GM18868 (cell line): ENCODE measurements around the gene GNG7.
"Not testable (repeated sequence)": the region's sequence is repeated elsewhere in the genome, so short reads cannot be mapped to it uniquely, and the experiment has no call there.

ENCODE experiments used
- ATAC-seq: cut with Tn5 transposase; IDR thresholded peaks from one replicate; pipeline ENCODE4 v1.9.1; 2021; ENCODE audit warnings: mild to moderate bottlenecking, moderate library complexity; ENCODE audit not compliant: unreplicated experiment

Gene GNG7

DNA sequence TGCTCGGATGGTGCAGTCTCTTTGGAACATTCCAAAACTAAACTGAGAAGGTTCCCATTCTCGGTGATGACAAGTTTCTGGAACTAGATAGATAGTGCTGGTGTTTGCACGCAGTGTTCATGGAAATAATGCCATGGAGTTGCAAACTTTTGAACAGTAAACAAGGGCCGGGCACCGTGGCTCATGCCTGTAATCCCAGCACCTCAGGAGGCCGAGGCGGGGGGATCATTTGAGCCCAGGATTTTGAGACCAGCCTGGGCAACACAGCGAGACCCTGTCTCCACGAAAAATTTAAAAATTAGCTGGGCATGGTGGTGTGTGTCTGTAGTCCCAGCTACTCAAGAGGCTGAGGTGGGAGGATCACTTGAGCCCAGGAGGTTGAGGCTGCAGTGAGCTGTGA lies 95.7 kb downstream of the GNG7 start:
- not testable (repeated sequence) for ATAC-seq

DNA sequence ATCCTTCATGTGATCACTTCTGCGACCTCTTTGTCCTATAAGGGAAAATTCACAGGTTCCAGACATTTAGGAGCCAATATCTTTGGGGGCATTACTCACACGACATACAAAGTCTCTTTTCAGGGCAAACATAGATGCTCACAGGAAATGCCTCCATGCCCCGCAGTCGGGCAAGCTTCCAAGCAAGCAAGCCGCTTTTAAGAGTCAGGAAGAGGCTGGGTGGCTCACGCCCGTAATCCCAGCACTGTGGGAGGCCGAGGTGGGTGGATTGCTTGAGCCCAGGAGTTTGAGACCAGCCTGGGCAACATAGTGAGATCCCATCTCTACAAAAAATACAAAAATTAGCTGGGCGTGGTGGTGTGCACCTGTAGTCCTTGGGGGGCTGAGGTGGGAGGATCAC lies 96.6 kb downstream of the GNG7 start:
- ATAC-seq = not testable (repeated sequence)

DNA sequence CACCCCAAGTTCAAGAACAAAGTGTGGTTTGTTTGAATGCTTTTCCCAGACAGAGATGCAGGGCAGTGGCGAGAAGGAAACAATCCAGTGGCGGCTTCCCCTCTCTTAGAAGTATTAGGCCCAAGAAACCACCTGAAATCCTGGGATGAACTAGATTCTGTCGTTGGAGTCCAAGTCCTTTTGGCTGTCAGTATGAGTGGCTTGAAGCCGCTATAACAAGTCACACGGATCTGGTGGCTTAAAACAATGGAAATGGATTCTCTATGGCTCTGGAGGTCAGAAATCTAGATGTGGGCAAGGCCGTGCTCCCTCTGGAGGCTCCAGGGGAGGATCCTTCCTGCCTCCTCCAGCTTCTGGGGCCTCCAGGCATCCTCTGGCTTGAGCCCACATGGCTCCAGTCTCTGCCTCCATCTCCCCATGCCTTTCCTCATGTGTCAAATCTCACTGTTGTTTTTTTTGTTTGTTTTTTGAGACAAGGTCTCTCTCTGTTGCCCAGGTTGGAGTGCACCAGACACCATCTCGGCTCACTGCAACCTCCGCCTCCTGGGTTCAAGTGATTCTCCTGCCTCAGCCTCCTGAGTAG lies 97.7 kb downstream of the GNG7 start:
- ATAC-seq = no peak

DNA sequence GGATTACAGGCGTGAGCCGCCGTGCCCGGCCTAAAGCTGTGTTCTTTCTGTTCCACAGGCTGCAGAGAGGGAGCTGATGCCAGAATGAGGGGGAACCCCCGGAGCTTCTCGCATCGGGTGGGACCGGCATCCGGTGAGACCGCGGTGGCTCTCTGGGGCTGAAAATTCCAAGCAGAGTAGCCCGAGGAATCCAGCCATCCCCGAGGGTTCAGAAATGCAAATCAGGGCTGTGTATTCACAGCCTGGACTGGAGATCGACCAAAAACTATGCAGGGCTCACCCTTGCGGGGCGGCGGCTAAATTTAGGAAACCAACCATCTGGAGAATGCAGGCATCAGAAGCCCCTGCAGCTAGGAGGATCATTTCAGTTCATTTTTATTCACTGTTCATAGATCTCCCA lies 99.2 kb downstream of the GNG7 start:
- ATAC-seq = no peak

DNA sequence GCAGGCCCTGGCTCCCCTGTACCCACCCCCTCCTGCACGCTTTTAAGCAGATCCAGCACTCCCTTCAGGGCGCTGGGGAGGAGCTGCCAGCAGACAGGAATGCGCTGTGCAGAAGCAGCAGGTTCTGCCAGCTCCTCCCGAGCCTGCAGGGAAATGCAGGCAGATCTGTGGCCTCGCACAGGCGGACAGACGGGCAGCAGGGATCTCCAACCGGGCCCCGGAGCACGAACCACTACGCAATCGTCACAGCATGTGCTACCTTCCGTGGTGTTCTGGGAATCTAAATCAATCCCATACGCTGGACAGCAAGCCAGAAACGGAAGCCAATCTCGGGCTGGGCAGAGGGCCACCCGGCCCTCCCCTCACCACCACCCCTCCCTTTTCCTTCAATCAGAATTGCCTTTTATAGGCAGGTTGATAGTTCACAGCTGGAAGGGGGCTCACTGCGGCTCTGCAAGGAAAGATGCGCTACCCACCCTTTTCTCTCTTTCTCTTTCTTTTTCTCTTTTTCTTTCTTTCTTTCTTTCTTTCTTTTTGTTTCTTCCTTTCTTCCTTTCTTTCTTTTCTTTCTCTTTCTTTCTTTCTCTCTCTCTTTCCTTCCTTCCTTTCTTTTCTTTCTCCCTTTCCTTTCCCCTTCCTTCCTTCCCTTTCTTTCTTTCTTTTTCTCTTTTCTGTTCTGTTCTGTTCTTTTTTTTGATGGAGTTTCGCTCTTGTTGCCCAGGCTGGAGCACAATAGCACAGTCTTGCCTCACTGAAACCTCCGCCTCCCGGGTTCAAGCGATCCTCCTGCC lies 99.9 kb downstream of the GNG7 start:
- ATAC-seq = no peak

DNA sequence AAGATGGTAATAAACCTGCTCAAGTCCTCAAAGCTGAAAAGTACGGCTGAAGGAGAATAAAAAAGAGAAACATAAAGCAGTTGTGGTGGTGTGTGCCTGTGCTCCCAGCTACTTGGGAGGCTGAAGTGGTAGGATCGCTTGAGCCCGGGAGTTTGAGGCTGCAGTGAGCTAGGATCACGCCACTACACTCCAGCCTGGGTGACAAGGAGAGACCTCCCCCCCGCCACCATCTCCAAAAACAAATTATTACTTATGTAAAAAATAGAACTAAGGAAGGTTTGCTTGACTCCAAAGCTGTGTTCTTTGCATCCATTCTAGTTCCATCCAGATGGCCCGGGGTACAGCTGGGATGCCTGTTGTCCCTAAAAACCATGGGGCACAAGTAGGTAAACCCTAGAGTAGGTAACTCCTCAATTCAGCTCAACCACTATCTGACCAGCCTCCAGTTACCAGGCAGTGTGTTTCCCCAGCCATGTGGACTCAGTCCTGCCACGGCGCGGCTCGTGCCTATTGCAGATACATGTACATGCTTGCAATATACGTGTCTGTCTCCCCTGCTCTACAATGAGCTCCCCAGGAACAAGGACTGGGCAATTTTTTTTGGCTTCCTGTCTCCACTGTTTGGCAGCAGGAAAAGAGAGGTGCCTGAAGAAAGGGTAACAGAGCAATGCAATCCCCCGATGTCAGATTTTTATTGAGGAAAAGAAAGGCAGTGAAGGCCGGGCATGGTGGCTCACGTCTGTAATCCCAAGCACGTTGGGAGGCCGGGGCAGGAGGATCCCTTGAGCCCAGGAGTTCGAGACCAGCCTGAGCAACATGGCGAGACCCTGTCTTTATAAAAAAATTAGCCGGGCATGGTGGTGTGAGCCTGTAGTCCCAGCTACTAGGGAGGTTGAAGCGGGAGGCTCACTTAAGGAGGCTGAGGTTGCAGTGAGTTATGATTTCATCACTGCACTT lies 101.3 kb downstream of the GNG7 start:
- no peak for ATAC-seq

DNA sequence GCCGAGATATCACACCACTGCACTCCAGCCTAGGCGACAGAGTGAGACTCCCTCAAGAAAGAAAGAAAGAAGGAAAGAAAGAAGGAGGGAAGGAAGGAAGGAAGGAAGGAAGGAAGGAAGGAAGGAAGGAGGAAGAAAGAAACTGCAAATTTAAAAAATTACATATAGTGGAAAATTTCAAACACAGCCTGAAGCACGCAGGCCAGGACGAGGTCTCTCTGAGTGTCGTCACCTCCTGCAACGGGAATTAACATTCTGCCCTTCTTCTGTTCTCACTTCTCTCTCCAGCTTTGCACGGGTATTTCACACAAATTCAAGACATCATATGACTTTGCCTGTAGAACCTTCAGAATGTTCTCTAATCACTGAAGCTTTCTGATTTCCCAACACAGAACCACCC lies 108.2 kb downstream of the GNG7 start:
- no peak for ATAC-seq

DNA sequence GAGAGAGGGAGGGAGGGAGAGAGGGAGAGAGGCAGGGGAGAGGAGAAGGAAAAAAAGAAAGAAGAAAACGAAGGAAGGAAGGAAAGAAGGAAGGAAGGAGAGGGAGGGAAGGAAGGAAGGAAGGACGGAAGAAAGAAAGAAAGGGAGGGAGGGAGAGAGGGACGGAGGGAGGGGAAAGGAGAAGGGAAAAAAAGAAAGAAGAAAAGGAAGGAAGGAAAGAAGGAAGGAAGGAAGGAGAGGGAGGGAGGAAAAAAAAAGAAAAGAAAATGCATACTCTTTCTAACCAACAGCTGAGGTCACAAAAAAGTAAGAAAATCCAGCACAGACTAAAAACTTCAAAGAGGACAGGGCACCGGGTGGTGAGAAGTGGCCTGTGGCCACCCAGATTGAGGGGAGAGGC lies 109.7 kb downstream of the GNG7 start:
- ATAC-seq = no peak

DNA sequence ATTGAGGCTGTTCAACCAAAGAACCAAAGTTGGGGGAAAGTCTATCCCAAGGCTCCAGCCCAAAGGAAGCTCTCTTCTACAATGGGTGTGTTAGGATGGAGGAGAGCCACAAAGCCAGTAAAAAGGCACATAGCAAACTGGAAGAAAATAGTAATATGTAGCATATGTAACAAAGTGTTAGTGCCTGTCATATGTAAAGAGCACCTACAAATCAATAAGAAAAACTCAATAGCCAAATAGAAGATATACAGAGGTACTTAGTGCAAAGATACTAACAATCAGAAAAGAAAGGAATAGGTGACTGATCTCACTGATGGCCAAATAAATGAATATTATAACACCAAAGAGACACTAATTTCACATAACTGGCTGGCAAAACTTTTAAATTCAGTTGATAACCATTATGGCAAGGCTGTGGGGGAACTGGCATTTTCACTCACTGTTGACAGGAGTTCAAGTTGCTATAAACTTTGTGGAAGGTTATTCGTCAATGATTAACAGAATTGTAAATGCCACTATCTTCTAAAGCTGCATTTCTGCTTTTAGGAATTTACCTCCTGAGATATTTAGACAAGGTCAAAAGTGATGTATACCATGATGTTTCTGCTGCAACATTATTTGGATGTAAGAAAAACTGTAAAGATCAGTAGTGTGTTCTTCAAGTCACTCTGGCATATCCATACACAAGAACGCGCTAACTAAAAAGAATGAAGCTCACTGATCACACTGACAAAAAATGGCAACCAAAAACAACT lies 110.8 kb downstream of the GNG7 start:
- ATAC-seq = no peak

DNA sequence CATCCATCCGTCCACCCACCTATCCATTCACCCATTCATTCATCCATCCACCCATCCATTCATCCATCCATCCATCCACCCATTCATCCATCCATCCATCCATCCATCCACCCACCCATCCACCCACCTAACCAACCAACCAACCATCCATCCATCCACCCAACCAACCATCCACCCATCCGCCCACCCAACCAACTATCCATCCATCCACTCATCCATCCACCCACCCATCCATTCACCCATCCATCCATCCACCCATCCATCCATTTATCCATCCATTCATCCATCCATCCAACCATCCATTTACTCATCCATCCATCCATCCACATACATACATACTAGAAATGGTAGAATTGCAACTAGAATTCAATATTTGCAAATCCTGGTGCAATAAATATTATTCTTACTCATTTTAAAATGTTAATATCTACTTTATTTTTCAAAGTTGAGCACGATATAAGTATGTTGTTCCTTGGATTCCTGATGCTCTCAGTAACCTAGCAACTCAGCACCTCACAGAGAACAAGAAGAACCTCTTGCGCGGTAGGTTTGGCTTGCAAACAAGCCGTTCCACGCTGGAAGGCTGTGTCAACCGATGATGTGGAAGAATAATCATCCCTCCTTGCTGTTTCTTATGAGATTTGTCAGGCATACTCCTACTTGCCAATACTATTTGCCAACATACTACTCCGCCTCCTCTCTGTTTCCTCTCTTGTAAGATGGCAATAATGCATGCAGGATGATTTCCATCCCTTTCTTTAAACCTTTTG lies 111.7 kb downstream of the GNG7 start:
- ATAC-seq = no peak

DNA sequence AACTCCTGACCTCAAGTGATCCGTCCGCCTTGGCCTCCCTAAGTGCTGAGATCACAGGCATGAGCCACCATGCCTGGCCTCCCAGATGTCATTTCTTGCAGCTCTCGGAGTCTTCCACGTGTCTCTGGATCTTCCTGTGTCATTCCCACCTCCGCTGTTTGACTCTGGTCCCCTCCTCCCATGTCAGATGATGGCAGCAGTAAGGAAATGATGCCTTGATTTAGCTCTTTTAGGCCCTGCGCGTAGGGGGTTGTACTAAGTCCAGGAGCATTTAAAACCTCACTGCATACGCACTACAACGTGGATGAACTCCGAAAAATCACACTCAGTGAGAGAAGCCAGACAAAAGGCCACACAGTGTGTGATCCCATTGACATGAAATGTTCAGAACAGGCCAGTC lies 113.1 kb downstream of the GNG7 start:
- no peak for ATAC-seq

DNA sequence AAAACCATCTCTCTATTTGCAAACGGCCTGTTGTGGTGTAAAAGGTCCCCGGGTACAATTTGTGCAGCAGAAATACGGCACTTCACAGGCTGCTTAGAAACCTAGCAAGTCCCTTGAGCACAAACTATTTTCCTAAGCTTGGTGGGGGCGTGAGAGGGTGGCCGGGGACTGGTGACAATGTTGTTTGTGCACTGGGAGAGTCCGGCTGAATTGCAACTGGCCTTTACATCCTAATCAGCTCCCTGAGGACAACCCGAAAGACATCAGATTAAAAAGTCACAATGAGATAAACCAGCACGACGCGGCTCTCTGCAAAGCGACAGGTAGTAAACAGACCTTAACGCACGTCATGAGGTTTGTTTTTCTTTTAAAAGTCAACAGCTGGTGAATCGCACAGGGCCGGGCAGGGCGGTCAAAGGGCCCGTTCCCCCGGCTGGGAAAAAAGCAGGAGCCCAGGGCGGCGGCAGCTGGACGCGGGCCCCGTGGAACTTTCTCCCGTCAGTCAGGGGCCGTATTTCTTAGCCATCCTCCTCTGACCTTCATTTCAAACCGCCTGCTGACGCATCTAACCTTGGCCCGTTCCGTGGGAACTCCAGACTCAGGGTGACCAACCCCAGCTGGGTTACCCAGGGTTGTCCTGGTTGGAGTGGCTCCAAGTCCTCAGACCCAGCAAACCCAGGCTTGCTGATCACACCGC lies 114.3 kb downstream of the GNG7 start:
- ATAC-seq = no peak

DNA sequence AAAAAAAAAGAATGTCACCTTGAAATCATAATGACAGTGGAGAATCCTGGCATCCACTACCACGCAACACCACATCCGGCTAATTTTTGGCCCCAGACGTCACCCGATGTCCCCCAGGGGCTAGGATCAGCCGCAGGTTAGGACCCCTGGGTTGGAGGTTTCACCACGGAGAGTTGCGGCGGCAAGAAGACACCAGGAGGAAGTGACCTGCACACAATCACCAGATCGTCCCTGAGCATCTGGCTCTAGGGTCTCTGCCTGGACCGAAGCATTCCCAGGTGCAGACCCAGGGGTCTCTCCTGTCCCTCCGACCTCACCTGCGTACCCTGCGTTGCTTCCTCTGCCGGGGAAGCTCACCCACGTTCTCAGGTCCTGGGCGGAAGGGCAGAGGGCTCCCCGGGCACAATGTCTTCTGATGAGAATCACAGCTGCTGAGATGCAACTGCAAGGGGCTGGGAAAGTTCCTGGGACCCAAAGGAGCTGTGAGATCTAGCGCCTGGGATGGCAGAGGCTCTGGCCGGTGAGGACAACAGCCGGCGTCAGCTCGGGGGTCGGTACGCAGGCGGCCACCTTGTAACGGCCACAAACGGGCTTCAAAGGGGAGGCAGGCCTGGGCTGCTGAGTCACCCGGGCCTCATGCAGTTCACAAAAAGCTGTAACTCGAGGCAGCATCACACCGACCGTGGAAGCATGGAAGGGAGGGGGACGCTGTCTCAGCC lies 115.3 kb downstream of the GNG7 start:
- ATAC-seq = no peak

DNA sequence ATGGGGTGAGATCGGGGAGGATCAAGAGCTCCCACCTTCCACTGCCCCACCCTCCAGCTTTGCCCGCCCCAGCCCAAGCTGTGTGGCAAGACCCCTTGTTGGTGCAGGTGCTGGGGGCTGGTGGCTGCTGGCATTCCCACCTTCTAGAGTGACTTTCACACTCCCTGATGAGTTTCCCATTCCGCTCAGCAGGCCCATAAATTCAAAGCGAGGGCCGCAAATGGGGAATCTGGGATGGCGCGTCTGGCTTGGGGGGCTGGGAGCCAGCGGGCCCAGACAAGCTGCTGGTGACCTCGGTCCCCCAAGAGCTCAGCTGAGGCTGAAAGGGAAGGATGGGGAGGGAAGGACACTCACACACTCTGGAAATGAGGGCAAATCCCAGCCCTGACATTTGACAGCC lies 116.3 kb downstream of the GNG7 start:
- ATAC-seq = no peak

DNA sequence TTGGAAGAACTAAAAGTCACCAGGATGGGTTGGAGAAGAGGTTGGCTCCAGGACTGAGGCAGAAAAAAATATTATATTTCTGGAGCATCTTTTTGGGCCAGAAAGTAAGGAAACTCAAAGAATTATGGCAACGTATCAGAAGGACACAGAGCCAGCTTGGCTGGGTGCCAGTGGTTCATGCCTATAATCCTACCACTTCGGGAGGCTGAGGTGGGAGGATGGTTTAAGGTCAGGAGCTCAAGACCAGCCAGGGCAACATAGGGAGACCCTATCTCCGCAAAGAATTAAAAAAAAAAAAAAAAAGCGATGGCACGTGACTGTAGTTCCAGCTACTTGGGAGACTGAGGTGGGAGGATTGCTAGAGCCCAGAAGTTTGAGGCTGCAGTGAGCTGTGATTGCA lies 118.5 kb downstream of the GNG7 start:
- no peak for ATAC-seq

DNA sequence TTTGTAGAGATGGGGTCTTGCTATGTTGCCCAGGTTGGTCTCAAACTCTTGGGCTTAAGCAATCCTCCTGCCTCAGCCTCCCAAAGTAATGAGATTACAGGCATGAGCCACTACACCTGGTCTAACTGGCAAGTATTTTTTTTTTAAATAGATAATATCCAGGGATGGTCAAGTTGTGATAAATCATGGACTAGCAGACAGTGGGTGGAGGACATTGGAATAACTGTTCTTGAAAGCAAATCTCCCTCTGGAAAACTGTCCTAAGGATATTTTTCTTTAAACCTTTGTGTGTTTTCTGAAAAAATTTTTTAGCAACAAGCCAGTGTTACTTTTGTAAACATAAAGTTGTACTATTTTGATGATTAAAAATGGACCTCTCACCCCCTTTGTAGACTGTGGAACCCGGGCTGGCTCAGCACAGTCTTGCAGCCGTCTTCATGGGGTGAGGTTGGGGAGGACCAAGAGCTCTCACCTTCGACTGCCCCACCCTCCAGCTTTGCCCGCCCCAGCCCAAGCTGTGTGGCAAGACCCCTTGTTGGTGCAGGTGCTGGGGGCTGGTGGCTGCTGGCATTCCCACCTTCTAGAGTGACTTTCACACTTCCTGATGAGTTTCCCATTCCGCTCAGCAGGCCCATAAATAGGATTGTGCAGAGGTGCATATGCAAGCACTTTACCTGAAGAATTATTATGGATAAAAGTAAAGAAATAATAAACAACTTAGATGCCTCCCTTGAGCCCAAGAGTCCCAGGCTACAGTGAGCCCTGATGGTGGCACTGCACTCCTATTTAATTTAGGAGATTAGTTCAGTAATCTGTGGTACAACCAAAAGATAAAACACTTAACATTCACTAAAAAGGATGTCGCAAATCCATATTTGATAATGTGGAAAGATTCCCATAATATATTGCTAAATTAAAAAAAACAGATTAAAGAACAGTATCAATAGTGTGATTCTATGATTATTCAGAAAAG lies 119.2 kb downstream of the GNG7 start:
- no peak for ATAC-seq

DNA sequence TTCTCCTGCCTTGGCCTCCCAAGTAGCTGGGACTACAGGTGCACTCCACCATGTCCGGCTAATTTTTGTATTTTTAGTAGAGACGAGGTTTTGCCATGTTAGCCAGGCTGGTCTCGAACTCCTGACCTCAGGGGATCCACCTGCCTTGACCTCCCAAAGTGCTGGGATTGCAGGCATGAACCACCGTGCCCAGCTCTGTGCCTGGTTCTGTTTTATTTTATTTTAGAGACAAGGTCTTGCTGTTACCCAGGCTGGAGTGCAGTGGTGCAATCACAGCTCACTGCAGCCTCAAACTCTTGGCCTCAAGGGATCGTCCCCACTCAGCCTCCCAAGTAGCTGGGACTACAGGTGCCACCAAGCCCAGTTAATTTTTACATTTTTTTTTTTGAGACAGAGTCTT lies 122.1 kb downstream of the GNG7 start:
- ATAC-seq = not testable (repeated sequence)
